Stimulated activated naive CD4-positive, alpha-beta T cell treated with Interleukin-2 at 50 U/mL for 16 hours (primary cell): ENCODE data around the gene IFI30.

Experiments
- DNase-seq: peaks from one replicate; lab custom pipeline; 2025; lab: John Stamatoyannopoulos, UW

IFI30 gene

GRCh38 chr19:18173572-18174288, at the start of gene IFI30:
Gene IFI30, plus strand, starts transcription at chr19:18173813. Its CDS starts 29 bp downstream, at chr19:18173842.
- DNase-seq: peak; percentile 47

DNA sequence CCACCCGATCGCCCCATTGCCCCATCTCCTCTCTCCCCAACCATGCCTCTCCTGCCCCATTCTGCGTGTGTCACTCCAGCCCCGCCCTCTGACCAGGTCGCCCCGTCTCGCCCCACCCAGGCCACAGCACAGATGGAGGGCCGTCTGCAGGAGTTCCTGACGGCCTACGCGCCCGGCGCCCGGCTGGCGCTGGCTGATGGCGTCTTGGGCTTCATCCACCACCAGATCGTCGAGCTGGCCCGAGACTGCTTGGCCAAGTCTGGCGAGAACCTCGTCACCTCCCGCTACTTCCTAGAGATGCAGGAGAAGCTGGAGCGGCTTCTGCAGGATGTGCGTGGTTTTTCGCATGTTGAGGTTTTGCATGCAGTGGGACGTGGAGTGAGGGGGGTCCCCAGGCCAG, 49.8 kb upstream of the IFI30 start:
- DNase-seq: no peak

DNA sequence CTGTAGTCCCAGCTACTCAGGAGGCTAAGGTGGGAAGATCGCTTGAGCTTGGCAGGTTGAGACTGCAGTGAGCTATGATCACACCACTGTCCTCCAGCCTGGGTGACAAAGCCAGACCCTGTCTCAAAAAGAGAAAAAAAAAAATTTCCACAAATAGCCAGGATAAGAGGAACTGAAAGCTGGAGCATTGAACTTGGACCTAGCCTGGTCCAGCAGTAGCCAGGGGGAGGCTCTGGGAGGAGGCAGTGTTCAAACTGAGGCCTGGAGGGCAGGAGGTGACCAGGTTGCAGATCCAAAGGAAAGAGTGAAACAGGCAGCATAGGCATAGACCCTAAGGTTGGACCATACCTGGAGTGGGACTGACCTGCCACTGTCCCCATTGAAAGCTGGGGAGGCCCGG, 47.5 kb upstream of the IFI30 start:
- no peak for DNase-seq

DNA sequence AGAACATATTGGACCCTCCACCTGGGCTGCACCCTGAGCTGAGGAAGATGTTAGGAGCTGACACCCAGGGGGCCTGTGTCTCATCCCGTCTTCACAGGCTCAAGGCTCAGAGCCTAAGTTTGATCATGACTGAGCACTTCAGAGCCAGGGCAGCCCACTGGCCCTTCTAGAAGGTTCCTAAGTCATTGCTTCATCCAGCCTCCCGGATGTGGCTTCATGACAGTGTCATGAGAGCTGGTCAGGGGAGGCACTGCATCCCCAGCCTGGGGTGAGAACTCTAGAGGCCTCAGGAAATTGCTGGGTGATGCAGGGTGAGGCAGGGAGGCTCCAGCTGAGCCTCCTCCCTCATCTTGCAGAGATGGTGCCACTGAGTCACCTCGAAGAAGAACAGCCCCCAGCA, 45.6 kb upstream of the IFI30 start:
- no peak for DNase-seq

DNA sequence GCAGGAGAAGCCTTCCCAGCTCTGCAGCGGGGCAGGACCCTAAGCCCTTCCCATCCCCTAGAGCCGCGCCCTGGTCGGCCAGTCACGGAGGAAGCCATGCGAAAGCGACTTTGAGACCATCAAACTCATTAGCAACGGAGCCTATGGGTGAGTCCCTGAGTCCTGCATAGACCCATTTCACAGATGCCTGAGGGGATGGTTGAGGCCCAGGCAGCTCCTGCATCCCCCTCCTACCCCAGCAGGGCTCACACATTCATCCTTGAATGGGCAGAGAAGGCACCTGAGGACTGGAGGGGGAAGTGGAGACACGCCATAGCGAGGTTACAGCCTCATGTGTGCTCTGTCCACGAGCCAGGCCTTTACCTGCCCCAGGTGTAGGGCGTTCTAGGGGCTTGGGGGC, 44.8 kb upstream of the IFI30 start:
- DNase-seq: no peak

DNA sequence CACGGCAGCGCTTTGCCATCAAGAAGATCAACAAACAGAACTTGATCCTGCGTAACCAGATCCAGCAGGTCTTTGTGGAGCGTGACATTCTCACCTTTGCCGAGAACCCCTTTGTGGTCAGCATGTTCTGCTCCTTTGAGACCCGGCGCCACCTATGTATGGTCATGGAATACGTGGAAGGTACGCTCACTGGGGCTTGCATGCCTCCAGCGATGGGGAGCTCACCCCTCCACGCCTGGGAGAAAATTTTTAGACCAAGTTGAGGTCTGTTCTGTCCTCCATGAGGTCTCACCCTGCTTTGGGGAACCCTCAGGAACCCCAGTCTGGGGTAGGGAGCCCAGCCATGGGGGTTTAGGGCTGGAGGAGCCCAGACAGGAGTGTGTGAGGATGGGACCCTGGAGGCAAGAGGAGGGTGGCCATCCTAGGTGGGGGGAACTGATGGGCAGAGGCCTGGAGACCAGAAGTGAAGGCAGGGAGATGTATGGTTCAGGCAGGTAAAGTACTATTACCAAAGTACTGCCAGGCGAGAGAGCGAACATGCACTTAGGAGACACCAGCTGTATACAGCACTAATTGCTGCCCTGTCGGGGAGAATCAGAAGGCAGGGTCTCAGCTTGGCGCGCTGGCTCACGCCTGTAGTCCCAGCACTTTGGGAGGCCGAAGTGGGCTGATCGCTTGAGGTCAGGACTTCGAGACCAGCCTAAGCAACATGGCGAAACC, 42.9 kb upstream of the IFI30 start:
- no peak for DNase-seq

GRCh38 chr19:18131841-18132596, 41.6 kb upstream of the IFI30 start:
- DNase-seq: no peak

GRCh38 chr19:18135712-18136584, 37.7 kb upstream of the IFI30 start:
- DNase-seq: no peak

- no peak for DNase-seq
Observed at GRCh38 chr19:18137242-18137641, 36.4 kb upstream of the IFI30 start.

DNA sequence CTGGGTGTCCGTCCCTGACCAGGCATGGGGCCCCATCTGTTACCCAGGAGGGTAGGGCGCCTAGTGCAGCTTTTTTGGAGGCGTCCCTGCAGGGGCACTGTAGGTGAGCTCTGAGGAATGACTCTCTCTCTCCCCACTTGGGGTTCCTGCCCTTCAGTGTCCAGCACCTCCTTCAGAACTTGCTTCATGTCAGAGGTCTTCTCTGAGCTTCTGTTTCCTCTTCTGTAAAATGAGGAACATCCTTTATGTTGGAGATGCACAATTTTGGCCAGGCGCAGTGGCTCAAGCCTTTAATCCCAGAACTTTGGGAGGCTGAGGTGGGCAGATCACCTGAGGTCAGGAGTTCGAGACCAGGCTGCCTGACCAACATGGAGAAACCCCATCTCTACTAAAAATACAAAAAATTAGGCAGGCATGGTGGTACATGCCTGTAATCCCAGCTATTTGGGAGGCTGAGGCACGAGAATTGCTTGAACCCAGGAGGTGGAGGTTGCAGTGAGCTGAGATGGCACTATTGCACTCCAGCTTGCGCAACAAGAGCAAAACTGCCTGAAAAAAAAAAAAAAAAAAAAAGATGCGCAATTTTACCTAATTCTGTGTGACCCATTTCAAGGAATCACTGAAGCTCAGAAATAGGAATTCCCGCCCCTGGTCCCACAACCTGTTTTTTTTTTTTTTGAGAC, 35.8 kb upstream of the IFI30 start:
- no peak for DNase-seq

DNA sequence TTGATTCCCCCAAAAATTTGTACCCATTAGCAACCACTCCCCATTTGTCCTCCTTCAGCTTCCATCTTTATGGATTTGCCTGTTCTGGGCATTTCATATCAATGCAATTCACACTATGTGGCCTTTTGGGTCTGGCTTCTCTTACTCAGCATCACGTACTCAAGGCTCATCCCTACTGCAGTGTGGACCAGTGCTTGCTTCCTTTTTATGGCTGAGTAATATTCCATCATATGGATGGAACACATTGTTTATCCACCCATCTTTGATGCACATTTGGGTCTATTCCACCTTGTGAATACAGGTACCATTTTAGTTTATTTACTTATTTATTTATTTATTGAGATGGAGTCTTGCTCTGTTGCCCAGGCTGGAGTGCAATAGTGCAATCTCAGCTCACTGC, 33.1 kb upstream of the IFI30 start:
- DNase-seq: no peak

GRCh38 chr19:18141031-18141430, 32.6 kb upstream of the IFI30 start:
- DNase-seq: no peak

- DNase-seq: no peak
Observed at GRCh38 chr19:18143902-18144301, 29.7 kb upstream of the IFI30 start.

DNA sequence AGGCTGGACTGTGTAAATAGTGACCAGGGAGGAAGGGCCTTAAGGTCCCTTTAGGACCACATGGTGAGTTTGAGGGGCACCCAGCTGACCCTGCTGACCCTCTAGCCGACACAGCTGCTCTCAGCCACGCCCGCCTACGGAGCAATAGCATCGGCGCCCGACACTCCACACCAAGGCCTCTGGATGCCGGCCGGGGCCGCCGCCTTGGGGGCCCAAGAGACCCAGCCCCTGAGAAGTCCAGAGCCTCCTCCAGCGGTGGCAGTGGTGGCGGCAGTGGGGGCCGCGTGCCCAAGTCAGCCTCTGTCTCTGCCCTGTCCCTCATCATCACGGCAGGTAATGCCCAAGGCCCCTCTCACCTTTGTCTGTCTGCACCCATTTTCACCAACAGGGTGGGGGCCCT, 29.3 kb upstream of the IFI30 start:
- DNase-seq: no peak

GRCh38 chr19:18144906-18145305, 28.7 kb upstream of the IFI30 start:
- DNase-seq: no peak

DNA sequence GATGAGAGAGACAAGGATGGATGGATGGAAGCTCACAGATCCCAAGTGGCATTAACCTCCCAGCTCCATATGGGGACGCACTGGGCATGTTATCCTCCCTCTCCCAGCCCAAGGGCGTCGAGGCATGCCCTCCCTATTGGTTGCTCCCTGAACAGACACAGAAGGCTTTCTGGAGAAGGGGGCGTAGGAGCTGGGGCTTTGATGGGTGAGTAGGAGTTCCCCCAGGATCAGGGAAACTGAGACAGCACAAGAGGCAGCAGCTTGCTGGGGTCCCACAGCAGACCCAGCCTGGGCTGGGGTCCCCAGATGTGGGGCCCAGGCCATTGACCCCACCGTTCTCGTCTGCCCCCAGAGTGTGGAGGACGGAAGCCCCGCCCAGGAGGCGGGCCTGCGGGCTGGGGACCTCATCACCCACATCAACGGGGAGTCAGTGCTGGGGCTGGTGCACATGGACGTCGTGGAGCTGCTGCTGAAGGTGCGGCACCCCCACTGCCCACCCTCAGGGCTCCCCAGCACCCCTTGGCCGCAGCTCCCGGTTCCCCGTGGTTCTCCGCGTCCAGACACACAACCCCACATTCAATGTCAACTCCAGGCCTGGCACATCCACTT, 28.1 kb upstream of the IFI30 start:
- DNase-seq: no peak

DNA sequence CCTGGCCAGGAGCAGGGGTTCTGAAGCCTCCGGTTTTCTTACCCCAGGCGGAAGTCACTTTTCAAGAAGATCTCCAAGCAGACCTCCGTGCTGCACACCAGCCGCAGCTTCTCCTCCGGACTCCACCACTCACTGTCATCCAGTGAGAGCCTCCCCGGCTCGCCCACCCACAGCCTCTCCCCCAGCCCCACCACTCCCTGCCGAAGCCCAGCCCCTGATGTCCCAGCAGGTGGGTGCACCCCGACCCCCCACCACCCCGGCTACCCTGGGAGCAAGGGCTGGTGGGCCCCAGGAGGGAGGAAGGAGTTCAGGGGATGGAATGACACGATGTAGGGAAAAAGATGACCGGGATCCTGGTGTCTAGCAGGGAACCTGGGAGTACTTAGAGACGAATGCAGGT, 26.2 kb upstream of the IFI30 start:
- DNase-seq: no peak

GRCh38 chr19:18149596-18149975, 24.0 kb upstream of the IFI30 start:
- no peak for DNase-seq

DNA sequence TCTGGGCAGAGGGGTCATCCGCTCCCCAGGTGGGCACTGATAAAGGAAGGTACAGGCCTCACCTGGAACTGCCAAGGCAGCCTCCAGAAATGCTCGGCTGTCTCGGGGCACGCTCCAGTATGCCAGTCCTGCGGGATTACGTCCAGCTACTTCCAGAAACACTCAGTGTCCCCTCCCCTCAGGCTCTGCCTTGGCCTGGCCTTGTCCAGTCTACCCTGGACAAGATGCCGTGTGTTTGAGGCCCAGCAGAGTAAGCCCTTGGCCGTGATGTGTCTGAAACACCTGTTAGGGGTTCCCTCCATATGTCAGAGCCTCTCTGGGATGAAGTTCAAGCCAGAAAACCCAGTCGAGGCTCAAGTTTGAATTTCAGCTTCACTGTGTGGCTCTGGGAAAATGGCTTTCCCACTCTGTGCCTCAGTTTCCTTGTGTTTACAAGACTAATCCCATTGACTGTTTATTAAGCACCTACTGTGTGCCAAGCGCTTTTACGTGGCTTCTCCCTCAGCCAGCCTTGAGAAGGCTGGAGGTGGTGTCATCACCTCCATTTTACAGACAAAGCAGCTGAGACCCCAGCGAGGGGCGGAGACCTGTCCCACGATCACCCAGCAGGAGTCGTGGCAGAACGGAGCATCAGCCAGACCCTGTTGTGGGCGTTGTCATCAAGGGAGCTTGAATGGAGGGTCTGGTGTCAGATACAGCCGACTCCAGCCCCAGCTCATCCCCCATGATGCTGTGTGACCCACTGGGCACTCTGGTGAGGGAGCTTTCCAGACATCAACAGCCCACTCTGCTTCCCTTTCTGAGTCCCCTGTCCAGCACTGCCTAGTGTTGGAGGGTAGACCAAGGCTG, 22.6 kb upstream of the IFI30 start:
- DNase-seq: no peak

DNA sequence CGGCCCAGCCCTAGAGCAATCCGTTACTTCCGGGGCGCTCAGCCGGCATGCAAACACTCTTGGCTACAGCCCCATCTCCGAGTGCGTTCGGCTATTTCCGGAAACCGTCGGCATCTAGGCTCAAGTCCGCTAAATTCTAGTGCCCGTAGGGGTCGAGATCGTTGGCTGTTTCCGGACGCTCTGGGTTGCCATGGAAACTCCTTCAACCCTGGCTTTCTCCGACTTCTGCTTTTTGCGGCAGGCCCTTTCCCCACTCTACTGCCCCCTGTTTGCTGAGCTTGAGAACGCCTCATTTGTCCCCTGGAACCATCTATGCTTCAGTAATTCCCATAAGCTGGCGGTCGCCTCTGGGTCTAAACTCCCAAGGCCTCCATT, 21.2 kb upstream of the IFI30 start:
- DNase-seq: peak; percentile 94
